Measurements from ENCODE around the gene SDC1.

SDC1 gene

GRCh38 chr2:20182241-20182931 is 42.5 kb downstream of the SDC1 start:
- no peak for DNase-seq

- DNase-seq, result no peak
Observed at GRCh38 chr2:20181761-20182160, 43.2 kb downstream of the SDC1 start.

- DNase-seq, result no peak
Observed at GRCh38 chr2:20180676-20181648, 44.0 kb downstream of the SDC1 start.

- no peak for DNase-seq
Observed at GRCh38 chr2:20179755-20180594, 45.0 kb downstream of the SDC1 start.

GRCh38 chr2:20179466-20179754 is 45.5 kb downstream of the SDC1 start:
- no peak for DNase-seq

- DNase-seq, result no peak
Observed at GRCh38 chr2:20178666-20179465, 46.1 kb downstream of the SDC1 start.

GRCh38 chr2:20178249-20178607 is 46.7 kb downstream of the SDC1 start:
- peak; percentile 35 for DNase-seq

- DNase-seq, result no peak
Observed at GRCh38 chr2:20177556-20178248, 47.2 kb downstream of the SDC1 start.

- no peak for DNase-seq
Observed at GRCh38 chr2:20176760-20177159, 48.2 kb downstream of the SDC1 start.

- no peak for DNase-seq
Observed at GRCh38 chr2:20175931-20176330, 49.0 kb downstream of the SDC1 start.

GRCh38 chr2:20175267-20175666 is 49.7 kb downstream of the SDC1 start:
- no peak for DNase-seq

- no peak for DNase-seq
Observed at GRCh38 chr2:20174410-20174809, 50.5 kb downstream of the SDC1 start.

- no peak for DNase-seq
Observed at GRCh38 chr2:20173496-20174402, 51.2 kb downstream of the SDC1 start.

- DNase-seq, result peak; percentile 45
Observed at GRCh38 chr2:20173064-20173463, 51.9 kb downstream of the SDC1 start.

GRCh38 chr2:20172273-20173055 is 52.5 kb downstream of the SDC1 start:
- peak; percentile 45 for DNase-seq

GRCh38 chr2:20171445-20171977 is 53.4 kb downstream of the SDC1 start:
- DNase-seq, result no peak

GRCh38 chr2:20170704-20171250 is 54.2 kb downstream of the SDC1 start:
- no peak for DNase-seq

GRCh38 chr2:20169796-20170703 is 54.9 kb downstream of the SDC1 start:
- no peak for DNase-seq
